BLaER1 treated with 17β-estradiol and CSF1 and Interleukin-3, amounts not matched to agents 10 nM and 100 nM (cell line): Measurements from ENCODE around the gene LIMK1.

Experiments used
- H3K27ac ChIP-seq, 11 experiments: shearing (Covaris generic); formaldehyde crosslinking; 2 replicates each; pipeline ENCODE4 v1.8.1; 2022
- H3K27me3 ChIP-seq, 11 experiments: shearing (Covaris generic); formaldehyde crosslinking; 2 replicates each; pipeline ENCODE4 v1.8.1; 2022
- H3K36me3 ChIP-seq, 11 experiments: shearing (Covaris generic); formaldehyde crosslinking; 2 replicates each; pipeline ENCODE4 v1.8.1; 2022
- H3K4me1 ChIP-seq, 10 experiments: shearing (Covaris generic); formaldehyde crosslinking; 2 replicates each; pipeline ENCODE4 v1.8.1; 2022
- H3K4me2 ChIP-seq, 11 experiments: shearing (Covaris generic); formaldehyde crosslinking; 2 replicates each; pipeline ENCODE4 v1.8.1; 2022
- H3K4me3 ChIP-seq, 10 experiments: shearing (Covaris generic); formaldehyde crosslinking; 2 replicates each; pipeline ENCODE4 v1.8.1; 2022
- H3K9ac ChIP-seq, 11 experiments: shearing (Covaris generic); formaldehyde crosslinking; 2 replicates each; pipeline ENCODE4 v1.8.1; 2022
- H3K9me3 ChIP-seq, 11 experiments: shearing (Covaris generic); formaldehyde crosslinking; replicated peaks in 1 of 11; 2 replicates each; pipeline ENCODE4 v1.8.1; 2022
- H4K20me1 ChIP-seq, 11 experiments: shearing (Covaris generic); formaldehyde crosslinking; 2 replicates each; pipeline ENCODE4 v1.8.1; 2022
- Cebpa-rat ChIP-seq, 11 experiments: shearing (Covaris generic); IDR thresholded peaks; 2 replicates each; pipeline ENCODE4 v1.8.1; 2022

LIMK1 gene

DNA sequence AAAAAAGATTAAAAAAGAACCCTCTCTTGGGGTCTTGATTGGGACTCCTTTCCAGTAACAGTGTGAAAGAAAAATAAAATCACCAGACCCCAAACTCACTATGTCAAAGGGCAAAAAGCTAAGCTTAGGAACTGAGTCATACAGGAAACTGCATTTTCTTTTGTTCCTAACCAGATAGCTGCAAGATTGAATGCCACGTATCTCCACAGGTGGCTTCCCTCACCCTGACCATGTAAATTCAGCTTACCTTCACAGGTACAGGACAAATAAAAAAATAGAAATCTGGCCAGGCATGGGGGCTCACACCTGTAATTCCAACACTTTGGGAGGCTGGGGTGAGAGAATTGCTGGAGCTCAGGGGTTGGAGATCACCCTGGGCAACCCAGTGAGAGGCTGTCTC lies 58.1 kb downstream of the LIMK1 start:
- peak overlapping the region; percentile 10 to 73 (median 39) for H3K4me2 ChIP-seq

DNA sequence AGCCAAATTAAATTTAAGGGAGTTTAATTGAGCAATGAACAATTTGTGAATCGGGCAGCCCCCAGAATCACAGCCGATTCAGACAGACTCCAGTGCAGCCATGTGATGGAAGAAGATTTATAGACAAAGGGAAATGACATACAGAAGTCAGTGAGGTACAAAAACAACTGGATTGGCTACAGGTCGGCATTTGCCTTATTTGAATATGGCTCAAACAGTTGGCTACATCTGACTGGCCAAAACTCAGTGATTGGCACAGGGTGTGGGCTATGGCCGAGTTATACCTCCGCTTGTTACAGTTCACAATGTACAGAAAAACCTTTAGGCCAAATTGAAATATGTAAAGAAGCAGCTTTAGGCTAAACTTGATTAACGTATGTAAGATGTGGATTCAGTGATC lies 59.8 kb downstream of the LIMK1 start:
- H3K4me3 ChIP-seq: no peak overlapping the region
- no peaks in the 10 kb centered on the region for H4K20me1 ChIP-seq
- no peaks in the 10 kb centered on the region for H3K27me3 ChIP-seq
- peaks cover 15 to 37% (median 23%) of the 10 kb centered on the region in 11 experiments for H3K9me3 ChIP-seq
- no peak overlapping the region for H3K9ac ChIP-seq
- H3K4me1 ChIP-seq: peaks cover 8 to 17% (median 12%) of the 10 kb centered on the region in 10 experiments
- peak overlapping the region in 1 of 11 experiments; percentile 7; a peak in 1 of 22 replicates for H3K4me2 ChIP-seq
- H3K27ac ChIP-seq: no peak overlapping the region
- no peak for TF ChIP-seq Cebpa-rat (IDR thresholded peaks at IDR 0.05)
- H3K36me3 ChIP-seq: peaks cover 0 to 7% (median 0%) of the 10 kb centered on the region in 11 experiments; a peak in 2 of 22 replicates

More for the DNA sequence above, 58.1 kb downstream of the LIMK1 start:
- Histone ChIP-seq H3K27me3 (no peaks in the 10 kb centered on the region), H3K9me3 (peaks cover 15 to 28% (median 20%) of the 10 kb centered on the region in 11 experiments), H3K36me3 (peaks cover 0 to 7% (median 0%) of the 10 kb centered on the region in 11 experiments; a peak in 2 of 22 replicates), H3K9ac (no peak overlapping the region; a peak in 1 of 22 replicates), H3K4me3 (no peak overlapping the region), H4K20me1 (no peaks in the 10 kb centered on the region), H3K4me1 (peaks cover 8 to 17% (median 12%) of the 10 kb centered on the region in 10 experiments), H3K27ac (no peak overlapping the region; a peak in 1 of 22 replicates)
- no peak for TF ChIP-seq Cebpa-rat (IDR thresholded peaks at IDR 0.05)

DNA sequence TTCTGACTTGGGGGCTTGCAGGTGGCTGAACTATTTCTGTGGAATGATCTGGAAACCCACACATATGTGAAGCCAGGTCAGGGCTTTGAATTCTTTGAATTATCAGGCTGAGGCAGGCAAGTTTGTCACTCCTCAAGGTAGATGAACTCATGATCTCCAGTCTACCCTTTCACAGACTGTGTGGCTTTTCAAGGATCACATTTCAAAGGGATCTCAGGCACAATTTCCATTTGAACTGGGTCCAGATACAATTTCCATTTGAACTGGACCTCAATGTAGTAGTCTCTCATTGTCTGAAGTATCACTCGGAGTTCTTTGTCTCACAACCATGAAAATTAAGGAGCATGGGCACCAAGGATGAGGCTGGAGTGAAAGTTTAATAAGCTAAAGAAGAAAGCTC lies 64.9 kb downstream of the LIMK1 start:
- H4K20me1 ChIP-seq: no peaks in the 10 kb centered on the region
- H3K4me3 ChIP-seq: no peak overlapping the region
- H3K4me1 ChIP-seq: peaks cover 0 to 27% (median 19%) of the 10 kb centered on the region in 10 experiments; a peak in 13 of 20 replicates
- no peaks in the 10 kb centered on the region for H3K27me3 ChIP-seq
- peaks cover 15 to 47% (median 31%) of the 10 kb centered on the region in 11 experiments for H3K9me3 ChIP-seq
- no peak for TF ChIP-seq Cebpa-rat (IDR thresholded peaks at IDR 0.05)
- H3K27ac ChIP-seq: no peak overlapping the region
- H3K9ac ChIP-seq: no peak overlapping the region
- H3K36me3 ChIP-seq: peaks cover 0 to 7% (median 0%) of the 10 kb centered on the region in 11 experiments; a peak in 2 of 22 replicates
- no peak overlapping the region for H3K4me2 ChIP-seq

DNA sequence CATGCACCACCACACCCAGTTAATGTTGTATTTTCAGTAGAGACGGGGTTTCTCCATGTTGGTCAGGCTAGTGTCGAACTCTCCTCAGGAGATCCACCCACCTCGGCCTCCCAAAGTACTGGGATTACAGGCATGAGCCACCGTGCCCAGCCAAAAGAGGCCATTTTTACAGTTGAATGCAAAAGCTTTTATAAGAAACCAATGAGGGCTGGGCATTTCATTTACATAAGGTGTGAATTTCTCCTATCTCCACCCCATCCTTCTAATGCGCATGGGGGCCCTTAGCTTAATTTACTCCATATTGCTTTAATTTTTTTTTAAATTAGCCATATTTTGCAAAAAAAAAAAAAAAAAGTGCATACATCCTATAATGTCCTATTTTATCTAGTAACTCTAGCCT lies 65.5 kb downstream of the LIMK1 start:
- Histone ChIP-seq H3K27me3 (no peaks in the 10 kb centered on the region), H3K4me3 (no peak overlapping the region)

DNA sequence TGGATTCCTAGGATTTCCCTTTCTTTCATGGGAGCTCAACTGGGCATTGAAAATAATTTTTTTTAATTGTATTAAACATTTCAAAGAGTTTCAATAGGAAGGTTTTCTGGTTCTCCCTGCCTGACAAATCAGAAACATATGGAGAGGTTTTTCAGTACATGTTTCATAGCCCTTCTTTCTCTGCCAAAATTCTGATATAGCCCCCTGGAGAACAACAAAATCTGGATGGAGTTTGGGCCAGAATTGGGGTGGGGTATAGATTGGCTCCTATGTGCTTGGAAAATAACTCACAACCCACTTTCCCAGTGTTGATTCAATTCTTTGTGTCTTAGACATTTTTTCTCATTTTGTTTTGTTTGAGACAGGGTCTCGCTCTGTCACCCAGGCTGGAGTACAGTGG lies 66.0 kb downstream of the LIMK1 start:
- Histone ChIP-seq H4K20me1 (no peaks in the 10 kb centered on the region), H3K4me3 (no peak overlapping the region), H3K9ac (no peak overlapping the region), H3K4me2 (no peak overlapping the region), H3K27ac (no peak overlapping the region), H3K27me3 (no peaks in the 10 kb centered on the region), H3K4me1 (peaks cover 0 to 27% (median 19%) of the 10 kb centered on the region in 10 experiments; a peak in 13 of 20 replicates), H3K36me3 (peaks cover 0 to 5% (median 0%) of the 10 kb centered on the region in 11 experiments; a peak in 2 of 22 replicates), H3K9me3 (peaks cover 8 to 37% (median 23%) of the 10 kb centered on the region in 11 experiments)
- TF ChIP-seq Cebpa-rat (IDR thresholded peaks at IDR 0.05): no peak

More for the DNA sequence above, 65.5 kb downstream of the LIMK1 start:
- peaks cover 0 to 7% (median 0%) of the 10 kb centered on the region in 11 experiments; a peak in 2 of 22 replicates for H3K36me3 ChIP-seq
- TF ChIP-seq Cebpa-rat (IDR thresholded peaks at IDR 0.05): no peak
- peaks cover 14 to 43% (median 28%) of the 10 kb centered on the region in 11 experiments for H3K9me3 ChIP-seq
- H3K9ac ChIP-seq: no peak overlapping the region
- peaks cover 0 to 27% (median 19%) of the 10 kb centered on the region in 10 experiments; a peak in 13 of 20 replicates for H3K4me1 ChIP-seq
- H3K27ac ChIP-seq: no peak overlapping the region
- no peaks in the 10 kb centered on the region for H4K20me1 ChIP-seq
- no peak overlapping the region for H3K4me2 ChIP-seq

DNA sequence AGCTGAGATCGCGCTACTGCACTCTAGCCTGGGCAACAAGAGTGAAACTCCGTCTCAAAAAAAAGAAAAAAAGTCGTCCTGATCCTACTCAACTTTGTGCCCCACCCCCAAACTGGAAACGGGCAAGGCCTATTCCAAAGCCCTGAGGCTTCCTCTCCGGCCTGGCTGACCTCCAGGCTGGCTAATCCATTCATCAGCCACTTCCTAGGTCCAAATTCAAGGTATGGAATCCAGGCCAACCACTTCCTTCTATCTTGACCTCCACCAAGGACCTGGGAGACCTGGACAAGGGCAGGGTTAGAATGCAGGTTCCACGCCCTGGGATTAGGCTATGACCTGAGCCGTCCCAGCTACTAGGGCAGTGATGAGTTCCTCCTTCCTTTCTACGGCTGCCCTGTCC lies 70.1 kb downstream of the LIMK1 start:
- no peak overlapping the region for H3K4me3 ChIP-seq
- H3K4me1 ChIP-seq: peaks cover 0 to 27% (median 19%) of the 10 kb centered on the region in 10 experiments; a peak in 13 of 20 replicates
- no peaks in the 10 kb centered on the region for H3K27me3 ChIP-seq
- H4K20me1 ChIP-seq: no peaks in the 10 kb centered on the region
- H3K27ac ChIP-seq: no peak overlapping the region
- H3K9ac ChIP-seq: no peak overlapping the region
- peaks cover 0 to 8% (median 5%) of the 10 kb centered on the region in 11 experiments; a peak in 7 of 22 replicates for H3K9me3 ChIP-seq
- TF ChIP-seq Cebpa-rat (IDR thresholded peaks at IDR 0.05): no peak
- no peaks in the 10 kb centered on the region for H3K36me3 ChIP-seq
- no peak overlapping the region for H3K4me2 ChIP-seq

DNA sequence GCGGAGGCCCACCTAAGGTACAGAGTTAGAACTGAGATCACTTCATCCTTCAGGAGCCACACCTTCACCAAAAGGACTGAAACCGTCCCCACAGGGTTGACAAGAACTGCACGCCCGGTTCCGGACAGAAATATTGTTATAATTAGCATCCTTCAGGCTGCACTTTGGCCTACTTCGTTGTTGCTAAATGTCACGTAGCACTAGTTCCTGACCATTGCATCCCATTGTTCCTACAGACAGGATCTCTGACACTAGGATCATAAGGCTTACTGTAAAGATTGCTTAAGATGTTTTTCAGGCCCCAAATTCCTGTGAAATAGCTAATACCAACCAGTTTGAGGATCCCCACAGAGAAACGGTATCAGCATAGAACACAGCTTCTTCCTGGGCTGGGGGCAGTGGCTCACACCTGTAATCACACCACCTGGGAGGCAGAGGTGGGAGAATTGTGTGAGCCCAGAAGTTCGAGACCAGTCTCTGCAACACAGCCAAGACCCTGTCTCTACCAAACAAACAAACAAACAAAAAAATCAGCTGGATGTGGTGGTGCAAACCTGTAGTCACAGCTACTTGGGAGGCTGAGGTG lies 72.3 kb downstream of the LIMK1 start:
- H3K9me3 ChIP-seq: no peaks in the 10 kb centered on the region

DNA sequence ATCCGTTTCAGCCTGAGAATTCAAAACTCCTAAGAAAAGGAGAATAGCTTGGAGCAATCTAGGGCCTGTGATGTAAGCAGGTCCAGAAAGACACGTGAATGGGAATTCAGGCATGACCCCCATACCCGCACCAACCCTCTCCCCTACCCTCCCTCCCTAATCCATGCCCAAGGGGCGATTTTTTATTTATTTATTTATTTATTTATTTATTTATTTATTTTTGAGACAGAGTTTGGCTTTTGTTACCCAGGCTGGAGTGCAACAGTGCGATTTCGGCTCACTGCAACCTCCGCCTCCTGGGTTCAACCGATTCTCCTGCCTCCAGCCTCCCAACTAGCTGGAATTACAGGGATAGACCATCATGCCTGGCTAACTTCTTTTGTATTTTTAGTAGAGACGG lies 74.0 kb downstream of the LIMK1 start:
- no peak overlapping the region for H3K9ac ChIP-seq
- H3K27me3 ChIP-seq: no peaks in the 10 kb centered on the region
- H3K27ac ChIP-seq: no peak overlapping the region
- no peaks in the 10 kb centered on the region for H3K9me3 ChIP-seq
- no peaks in the 10 kb centered on the region for H4K20me1 ChIP-seq
- no peak for TF ChIP-seq Cebpa-rat (IDR thresholded peaks at IDR 0.05)
- no peak overlapping the region for H3K4me3 ChIP-seq
- H3K36me3 ChIP-seq: no peaks in the 10 kb centered on the region
- no peak overlapping the region for H3K4me2 ChIP-seq
- H3K4me1 ChIP-seq: peaks cover 0 to 27% (median 13%) of the 10 kb centered on the region in 10 experiments; a peak in 16 of 20 replicates

More for the DNA sequence above, 72.3 kb downstream of the LIMK1 start:
- Histone ChIP-seq H3K4me3 (no peak overlapping the region), H3K4me2 (no peak overlapping the region), H3K9ac (no peak overlapping the region), H3K27me3 (no peaks in the 10 kb centered on the region), H3K27ac (no peak overlapping the region), H3K4me1 (peaks cover 0 to 34% (median 25%) of the 10 kb centered on the region in 10 experiments; a peak in 16 of 20 replicates), H3K36me3 (no peaks in the 10 kb centered on the region), H4K20me1 (no peaks in the 10 kb centered on the region)
- TF ChIP-seq Cebpa-rat (IDR thresholded peaks at IDR 0.05): no peak

DNA sequence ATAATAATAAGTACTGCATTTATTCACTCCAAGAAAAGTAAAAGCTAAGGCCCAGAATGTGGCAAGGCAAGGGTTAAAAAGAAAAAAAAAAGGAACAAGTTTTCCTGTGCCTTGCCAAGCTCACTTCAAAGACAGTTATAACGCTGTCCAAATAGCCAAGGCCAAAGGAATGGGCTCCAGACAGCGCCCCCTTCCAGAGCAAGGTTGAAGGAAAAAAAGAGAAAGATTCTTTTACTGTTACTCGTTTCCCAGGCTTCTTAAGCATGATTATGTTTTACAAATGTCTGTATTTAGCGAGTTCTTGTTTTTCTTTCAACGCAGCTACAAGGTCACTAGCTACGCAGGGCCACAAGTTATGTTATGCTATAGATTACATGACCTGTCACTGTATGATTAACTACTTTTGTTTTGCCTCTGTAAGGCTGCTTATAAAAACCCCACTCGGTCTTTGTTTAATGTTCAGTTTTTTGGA lies 81.4 kb downstream of the LIMK1 start:
- H4K20me1 ChIP-seq: no peaks in the 10 kb centered on the region
- no peaks in the 10 kb centered on the region for H3K27me3 ChIP-seq
- no peak overlapping the region for H3K4me3 ChIP-seq
- no peak overlapping the region for H3K4me2 ChIP-seq
- no peak for TF ChIP-seq Cebpa-rat (IDR thresholded peaks at IDR 0.05)
- H3K9me3 ChIP-seq: peaks cover 0 to 4% (median 0%) of the 10 kb centered on the region in 11 experiments; a peak in 1 of 22 replicates
- H3K27ac ChIP-seq: no peak overlapping the region
- no peak overlapping the region for H3K9ac ChIP-seq
- peaks cover 0 to 32% (median 21%) of the 10 kb centered on the region in 10 experiments; a peak in 16 of 20 replicates for H3K4me1 ChIP-seq
- no peaks in the 10 kb centered on the region for H3K36me3 ChIP-seq
